Measurements from ENCODE around the gene RAX2. TPM values are rescaled to one million over a fixed set of nuclear protein-coding genes. Genes with fewer than 3 reads are reported as not detected.
A peak's percentile ranks its signal among the peaks of the same experiment; 100 is the strongest.

Gene RAX2
- total RNA-seq, 2 experiments from 2014 or later: not detected

GRCh38 chr19:3725121-3725520, 46.9 kb downstream of the RAX2 start:
- H3K4me1 Mint-ChIP-seq (ENCODE audit: low read depth): peaks cover 7% of the 10 kb centered on the region
- CTCF ChIA-PET: interaction anchor here (0.7 kb wide), 1 partner anchor 283 kb away, joined by 3 read pairs; no protein-coding TSS in a partner anchor
- H3K27ac Mint-ChIP-seq: no peak overlapping the region
- no peak for DNase-seq
- H3K4me3 Mint-ChIP-seq: no peak overlapping the region
- intact Hi-C loops (cut with micrococcal nuclease): no loop called here
- no peaks in the 10 kb centered on the region for H3K36me3 Mint-ChIP-seq (ENCODE audit: low read depth)
- H3K9me3 Mint-ChIP-seq: no peaks in the 10 kb centered on the region
- peaks cover 6% of the 10 kb centered on the region for H3K27me3 Mint-ChIP-seq (ENCODE audit: low read depth)

GRCh38 chr19:3723883-3724282, 48.1 kb downstream of the RAX2 start:
- CTCF ChIA-PET: interaction anchor here (0.7 kb wide), 1 partner anchor 58 kb away, joined by 3 read pairs; no protein-coding TSS in a partner anchor
- no peaks in the 10 kb centered on the region for H3K9me3 Mint-ChIP-seq
- intact Hi-C loops (cut with micrococcal nuclease): no loop called here
- peaks cover 9% of the 10 kb centered on the region for H3K27me3 Mint-ChIP-seq (ENCODE audit: low read depth)
- no peak overlapping the region for H3K4me3 Mint-ChIP-seq
- H3K27ac Mint-ChIP-seq: no peak overlapping the region
- DNase-seq: no peak
- H3K4me1 Mint-ChIP-seq (ENCODE audit: low read depth): peaks cover 7% of the 10 kb centered on the region
- no peaks in the 10 kb centered on the region for H3K36me3 Mint-ChIP-seq (ENCODE audit: low read depth)

- Mint-ChIP-seq H3K4me3 (no peak overlapping the region), H3K27me3 (ENCODE audit: low read depth) (peaks cover 9% of the 10 kb centered on the region)
These were observed 48.9 kb downstream of the RAX2 start for GRCh38 chr19:3723110-3723488.

GRCh38 chr19:3722443-3723109, 49.5 kb downstream of the RAX2 start:
- Mint-ChIP-seq H3K36me3 (ENCODE audit: low read depth) (no peaks in the 10 kb centered on the region), H3K4me3 (peak overlapping the region; percentile 20), H3K9me3 (no peaks in the 10 kb centered on the region), H3K4me1 (ENCODE audit: low read depth) (peaks cover 7% of the 10 kb centered on the region), H3K27me3 (ENCODE audit: low read depth) (peaks cover 9% of the 10 kb centered on the region), H3K27ac (no peak overlapping the region)
- no peak for DNase-seq
- CTCF ChIA-PET: no interaction called here
- intact Hi-C loops (cut with micrococcal nuclease): no loop called here

More at GRCh38 chr19:3723110-3723488, 48.9 kb downstream of the RAX2 start:
- no peaks in the 10 kb centered on the region for H3K36me3 Mint-ChIP-seq (ENCODE audit: low read depth)
- H3K4me1 Mint-ChIP-seq (ENCODE audit: low read depth): peaks cover 7% of the 10 kb centered on the region
- H3K9me3 Mint-ChIP-seq: no peaks in the 10 kb centered on the region
- CTCF ChIA-PET: interaction anchor here (0.7 kb wide), 1 partner anchor 57 kb away, joined by 3 read pairs; no protein-coding TSS in a partner anchor
- no peak for DNase-seq
- H3K27ac Mint-ChIP-seq: no peak overlapping the region
- intact Hi-C loops (cut with micrococcal nuclease): no loop called here

- Mint-ChIP-seq H3K4me3 (peak overlapping the region; percentile 20), H3K36me3 (ENCODE audit: low read depth) (no peaks in the 10 kb centered on the region), H3K27me3 (ENCODE audit: low read depth) (peaks cover 9% of the 10 kb centered on the region), H3K4me1 (ENCODE audit: low read depth) (peaks cover 7% of the 10 kb centered on the region), H3K27ac (no peak overlapping the region), H3K9me3 (no peaks in the 10 kb centered on the region)
- intact Hi-C loops (cut with micrococcal nuclease): loop anchor here (2.0 kb wide), 1 partner anchor 41 kb away; the partner anchor contains the start of gene MRPL54
- no peak for DNase-seq
- CTCF ChIA-PET: no interaction called here
These were observed 50.1 kb downstream of the RAX2 start for GRCh38 chr19:3721887-3722442.

GRCh38 chr19:3721131-3721886, 50.7 kb downstream of the RAX2 start:
- Mint-ChIP-seq H3K27ac (no peak overlapping the region), H3K9me3 (no peaks in the 10 kb centered on the region), H3K36me3 (ENCODE audit: low read depth) (no peaks in the 10 kb centered on the region), H3K4me3 (peak overlapping the region; percentile 54), H3K27me3 (ENCODE audit: low read depth) (peaks cover 9% of the 10 kb centered on the region), H3K4me1 (ENCODE audit: low read depth) (peaks cover 7% of the 10 kb centered on the region)
- peak; percentile 91 for DNase-seq
- CTCF ChIA-PET: interaction anchor here (0.6 kb wide), 3 partner anchors 9 to 269 kb away, joined by 3 to 4 read pairs (median 3); no protein-coding TSS in a partner anchor
- intact Hi-C loops (cut with micrococcal nuclease): loop anchor here (2.0 kb wide), 1 partner anchor 41 kb away; the partner anchor contains the start of gene MRPL54

GRCh38 chr19:3720349-3720917, 51.6 kb downstream of the RAX2 start:
- CTCF ChIA-PET: interaction anchor here (0.6 to 1.2 kb wide), 4 partner anchors 8 to 170 kb away, joined by 3 to 4 read pairs (median 3); no protein-coding TSS in a partner anchor
- no peak overlapping the region for H3K4me3 Mint-ChIP-seq
- no peaks in the 10 kb centered on the region for H3K9me3 Mint-ChIP-seq
- no peak overlapping the region for H3K27ac Mint-ChIP-seq
- intact Hi-C loops (cut with micrococcal nuclease): loop anchor here (2.0 kb wide), 1 partner anchor 42 kb away; the partner anchor contains the start of gene MRPL54
- peaks cover 9% of the 10 kb centered on the region for H3K27me3 Mint-ChIP-seq (ENCODE audit: low read depth)
- peaks cover 7% of the 10 kb centered on the region for H3K4me1 Mint-ChIP-seq (ENCODE audit: low read depth)
- DNase-seq: no peak
- H3K36me3 Mint-ChIP-seq (ENCODE audit: low read depth): no peaks in the 10 kb centered on the region

- DNase-seq: no peak
- H3K27ac Mint-ChIP-seq: no peak overlapping the region
- H3K36me3 Mint-ChIP-seq (ENCODE audit: low read depth): no peaks in the 10 kb centered on the region
- peaks cover 7% of the 10 kb centered on the region for H3K4me1 Mint-ChIP-seq (ENCODE audit: low read depth)
- H3K4me3 Mint-ChIP-seq: no peak overlapping the region
- peaks cover 9% of the 10 kb centered on the region for H3K27me3 Mint-ChIP-seq (ENCODE audit: low read depth)
- H3K9me3 Mint-ChIP-seq: no peaks in the 10 kb centered on the region
- CTCF ChIA-PET: interaction anchor here (0.7 to 1.2 kb wide), 4 partner anchors 27 to 171 kb away, joined by 3 read pairs; no protein-coding TSS in a partner anchor
- intact Hi-C loops (cut with micrococcal nuclease): loop anchor here (2.0 kb wide), 1 partner anchor 43 kb away; the partner anchor contains the start of gene MRPL54
These were observed 52.2 kb downstream of the RAX2 start for GRCh38 chr19:3719868-3720267.

Other genes starting within 250 kb of the RAX2 start
- 1 to 10 TPM; 2.1 to 2.5 TPM for gene TEKTIP1, start 233.1 kb downstream of the RAX2 start, total RNA-seq
- 10 to 100 TPM; 31.3 to 34.0 TPM for gene MFSD12, start 214.6 kb downstream of the RAX2 start, total RNA-seq
- 10 to 100 TPM; 63.3 to 65.9 TPM for gene HMG20B, start 199.3 kb downstream of the RAX2 start, total RNA-seq
- gene GIPC3, start 186.8 kb downstream of the RAX2 start, total RNA-seq: under 1 TPM; 0.20 to 0.29 TPM
- gene TBXA2R, start 165.4 kb downstream of the RAX2 start, total RNA-seq: under 1 TPM; 0.41 to 0.42 TPM
- gene CACTIN, start 145.4 kb downstream of the RAX2 start, total RNA-seq: 10 to 100 TPM; 24.6 to 27.0 TPM
- 1 to 10 TPM; 7.3 to 7.5 TPM for gene PIP5K1C, start 71.8 kb downstream of the RAX2 start, total RNA-seq
- 1 to 10 TPM in 1 of 2 experiments, under 1 TPM in 1; 0.93 to 1.6 TPM for gene TJP3, start 63.8 kb downstream of the RAX2 start, total RNA-seq
- gene APBA3, start 10.5 kb downstream of the RAX2 start, total RNA-seq: 10 to 100 TPM; 28.6 to 30.0 TPM
- 10 to 100 TPM; 71.4 to 77.0 TPM for gene MRPL54, start 9.5 kb downstream of the RAX2 start, total RNA-seq
- gene MATK, start 14.2 kb upstream of the RAX2 start, total RNA-seq: 10 to 100 TPM; 12.7 to 13.7 TPM
- under 1 TPM in 1 of 2 experiments, not detected in 1; 0.27 TPM for gene ZFR2, start 96.8 kb upstream of the RAX2 start, total RNA-seq
- gene ATCAY, start 108.5 kb upstream of the RAX2 start, total RNA-seq: under 1 TPM in 1 of 2 experiments, not detected in 1; 0.07 TPM
- gene NMRK2, start 160.8 kb upstream of the RAX2 start, total RNA-seq: not detected
- gene DAPK3, start 198.9 kb upstream of the RAX2 start, total RNA-seq: 10 to 100 TPM; 19.3 to 19.6 TPM
- 1,000 to 10,000 TPM; 3,747 to 3,914 TPM for gene EEF2, start 213.2 kb upstream of the RAX2 start, total RNA-seq
- 10 to 100 TPM; 16.1 to 20.1 TPM for gene PIAS4, start 235.5 kb upstream of the RAX2 start, total RNA-seq